ENCODE results near the gene CCDC74B. TPM values are rescaled to one million over a fixed set of nuclear protein-coding genes. Genes with fewer than 3 reads are reported as not detected.
"Not testable (repeated sequence)": the region's sequence is repeated elsewhere in the genome, so short reads cannot be mapped to it uniquely, and the experiment has no call there.

CCDC74B gene
- total RNA-seq (2021) (1.9 and 2.4 TPM in 2 replicates), Bru-seq, nascent RNA (not detected), BruChase-seq, experiment 1, labeled RNA remaining after a 2-hour chase (percentile 15 among the genes with signal in this experiment), BruChase-seq, experiment 2, labeled RNA remaining after a 6-hour chase (percentile 26 among the genes with signal in this experiment)
- long read RNA-seq, partial matches to known transcripts, result 0 of 3 reads
- long read RNA-seq, other reads (novel, unspliced or antisense), result 2 of 3 reads

GRCh38 chr2:130145006-130145414 is at the start of gene CCDC74B:
Gene CCDC74B (minus strand): TSS chr2:130145112. CDS start chr2:130144996, 116 bp downstream.
- POLR2A ChIA-PET (ENCODE audit: unreplicated experiment); H3K36me3 ChIP-seq (ENCODE audit: low read depth); H3K9me3 ChIP-seq (ENCODE audit: insufficient read depth, low read depth); BruUV-seq (replicated peaks); H3K9me2 ChIP-seq (ENCODE audit: insufficient read depth); H4K20me1 ChIP-seq (ENCODE audit: insufficient read depth); H3F3A ChIP-seq (ENCODE audit: insufficient read depth, low read depth); H3K27me3 ChIP-seq (ENCODE audit: insufficient read depth, low read depth); H3K4me1 ChIP-seq (replicated peaks; ENCODE audit: insufficient read depth); CTCF ChIA-PET; intact Hi-C loops (cut with micrococcal nuclease; ENCODE audit: unreplicated experiment); H3K79me2 ChIP-seq (ENCODE audit: low read depth); H3K27ac ChIP-seq: not testable (repeated sequence)
- H3K4me2 ChIP-seq, result peak within 1 kb of the TSS; percentile 84
- DNase-seq, result peak in 1 of 2 experiments; percentile 64
- peak within 1 kb of the TSS; percentile 53; the same call in 1 of the 2 replicates for H3K4me3 ChIP-seq
- peak within 1 kb of the TSS; percentile 78 for H2AFZ ChIP-seq

- intact Hi-C loops (cut with micrococcal nuclease; ENCODE audit: unreplicated experiment); H4K20me1 ChIP-seq (ENCODE audit: insufficient read depth); POLR2A ChIA-PET (ENCODE audit: unreplicated experiment); H3K4me2 ChIP-seq; DNase-seq; CTCF ChIA-PET; H3K9me3 ChIP-seq (ENCODE audit: insufficient read depth, low read depth); H3K79me2 ChIP-seq (ENCODE audit: low read depth); H3K4me1 ChIP-seq (replicated peaks; ENCODE audit: insufficient read depth); H3K9me2 ChIP-seq (ENCODE audit: insufficient read depth); H3K36me3 ChIP-seq (ENCODE audit: low read depth); BruUV-seq (replicated peaks); H3K27me3 ChIP-seq (ENCODE audit: insufficient read depth, low read depth); H3F3A ChIP-seq (ENCODE audit: insufficient read depth, low read depth); H3K4me3 ChIP-seq; H2AFZ ChIP-seq; H3K27ac ChIP-seq: not testable (repeated sequence)
Measured at GRCh38 chr2:130193824-130194223, 48.9 kb upstream of the CCDC74B start.

GRCh38 chr2:130192451-130192850 is 47.5 kb upstream of the CCDC74B start:
- H3K79me2 ChIP-seq (ENCODE audit: low read depth); POLR2A ChIA-PET (ENCODE audit: unreplicated experiment); CTCF ChIA-PET; H3K27me3 ChIP-seq (ENCODE audit: insufficient read depth, low read depth); H2AFZ ChIP-seq; H3K9me2 ChIP-seq (ENCODE audit: insufficient read depth); H3K4me2 ChIP-seq; DNase-seq; BruUV-seq (replicated peaks); H3K9me3 ChIP-seq (ENCODE audit: insufficient read depth, low read depth); H3K36me3 ChIP-seq (ENCODE audit: low read depth); H3K27ac ChIP-seq; intact Hi-C loops (cut with micrococcal nuclease; ENCODE audit: unreplicated experiment); H3F3A ChIP-seq (ENCODE audit: insufficient read depth, low read depth); H4K20me1 ChIP-seq (ENCODE audit: insufficient read depth); H3K4me3 ChIP-seq; H3K4me1 ChIP-seq (replicated peaks; ENCODE audit: insufficient read depth): not testable (repeated sequence)

- H3K4me3 ChIP-seq; H3K9me3 ChIP-seq (ENCODE audit: insufficient read depth, low read depth); H3K27me3 ChIP-seq (ENCODE audit: insufficient read depth, low read depth); H3K36me3 ChIP-seq (ENCODE audit: low read depth); POLR2A ChIA-PET (ENCODE audit: unreplicated experiment); H3K79me2 ChIP-seq (ENCODE audit: low read depth); DNase-seq; H4K20me1 ChIP-seq (ENCODE audit: insufficient read depth); H3K4me2 ChIP-seq; BruUV-seq (replicated peaks); intact Hi-C loops (cut with micrococcal nuclease; ENCODE audit: unreplicated experiment); H2AFZ ChIP-seq; H3K4me1 ChIP-seq (replicated peaks; ENCODE audit: insufficient read depth); H3K9me2 ChIP-seq (ENCODE audit: insufficient read depth); H3F3A ChIP-seq (ENCODE audit: insufficient read depth, low read depth); CTCF ChIA-PET; H3K27ac ChIP-seq: not testable (repeated sequence)
Measured at GRCh38 chr2:130191319-130191718, 46.4 kb upstream of the CCDC74B start.

GRCh38 chr2:130190237-130190636 is 45.3 kb upstream of the CCDC74B start:
- no peak overlapping the region for H2AFZ ChIP-seq
- no peak overlapping the region for H3K4me3 ChIP-seq
- no peak for DNase-seq
- CTCF ChIA-PET, result no interaction called here
- H3K9me2 ChIP-seq (ENCODE audit: insufficient read depth), result no peaks in the 10 kb centered on the region
- no peaks in the 10 kb centered on the region for H3K27me3 ChIP-seq (ENCODE audit: insufficient read depth, low read depth)
- no TSS peak for BruUV-seq (replicated peaks)
- H3K36me3 ChIP-seq (ENCODE audit: low read depth), result no peaks in the 10 kb centered on the region
- H3K79me2 ChIP-seq (ENCODE audit: low read depth), result no peaks in the 10 kb centered on the region
- 0 out of 2 replicates have a peak, but pooled peaks cover 5% of the 10 kb centered on the region for H3F3A ChIP-seq (ENCODE audit: insufficient read depth, low read depth)
- POLR2A ChIA-PET (ENCODE audit: unreplicated experiment), result no interaction called here
- H3K4me1 ChIP-seq (replicated peaks; ENCODE audit: insufficient read depth), result no peaks in the 10 kb centered on the region
- H3K9me3 ChIP-seq (ENCODE audit: insufficient read depth, low read depth), result no peaks in the 10 kb centered on the region
- no peaks in the 10 kb centered on the region for H4K20me1 ChIP-seq (ENCODE audit: insufficient read depth)
- H3K4me2 ChIP-seq, result no peak overlapping the region
- intact Hi-C loops (cut with micrococcal nuclease; ENCODE audit: unreplicated experiment), result no loop called here
- TF ChIP-seq CTCF (conservative IDR thresholded peaks at IDR 0.05), result no peak
- no peak for TF ChIP-seq EZH2 (IDR thresholded peaks at IDR 0.05; ENCODE audit: low read depth)
- no peak overlapping the region for H3K27ac ChIP-seq

- POLR2A ChIA-PET (ENCODE audit: unreplicated experiment); H3F3A ChIP-seq (ENCODE audit: insufficient read depth, low read depth); H3K27me3 ChIP-seq (ENCODE audit: insufficient read depth, low read depth); H2AFZ ChIP-seq; H3K9me3 ChIP-seq (ENCODE audit: insufficient read depth, low read depth); intact Hi-C loops (cut with micrococcal nuclease; ENCODE audit: unreplicated experiment); H3K9me2 ChIP-seq (ENCODE audit: insufficient read depth); H3K36me3 ChIP-seq (ENCODE audit: low read depth); H3K4me3 ChIP-seq; H3K4me1 ChIP-seq (replicated peaks; ENCODE audit: insufficient read depth); H3K4me2 ChIP-seq; H3K79me2 ChIP-seq (ENCODE audit: low read depth); H4K20me1 ChIP-seq (ENCODE audit: insufficient read depth); DNase-seq; BruUV-seq (replicated peaks); H3K27ac ChIP-seq; CTCF ChIA-PET: not testable (repeated sequence)
Measured at GRCh38 chr2:130188958-130189357, 44.0 kb upstream of the CCDC74B start.

Measured in PC-9 (cell line).